Measurements from ENCODE around the gene SMAP2.
"Not testable (repeated sequence)": the region's sequence is repeated elsewhere in the genome, so short reads cannot be mapped to it uniquely, and the experiment has no call there.

SMAP2 gene

DNA sequence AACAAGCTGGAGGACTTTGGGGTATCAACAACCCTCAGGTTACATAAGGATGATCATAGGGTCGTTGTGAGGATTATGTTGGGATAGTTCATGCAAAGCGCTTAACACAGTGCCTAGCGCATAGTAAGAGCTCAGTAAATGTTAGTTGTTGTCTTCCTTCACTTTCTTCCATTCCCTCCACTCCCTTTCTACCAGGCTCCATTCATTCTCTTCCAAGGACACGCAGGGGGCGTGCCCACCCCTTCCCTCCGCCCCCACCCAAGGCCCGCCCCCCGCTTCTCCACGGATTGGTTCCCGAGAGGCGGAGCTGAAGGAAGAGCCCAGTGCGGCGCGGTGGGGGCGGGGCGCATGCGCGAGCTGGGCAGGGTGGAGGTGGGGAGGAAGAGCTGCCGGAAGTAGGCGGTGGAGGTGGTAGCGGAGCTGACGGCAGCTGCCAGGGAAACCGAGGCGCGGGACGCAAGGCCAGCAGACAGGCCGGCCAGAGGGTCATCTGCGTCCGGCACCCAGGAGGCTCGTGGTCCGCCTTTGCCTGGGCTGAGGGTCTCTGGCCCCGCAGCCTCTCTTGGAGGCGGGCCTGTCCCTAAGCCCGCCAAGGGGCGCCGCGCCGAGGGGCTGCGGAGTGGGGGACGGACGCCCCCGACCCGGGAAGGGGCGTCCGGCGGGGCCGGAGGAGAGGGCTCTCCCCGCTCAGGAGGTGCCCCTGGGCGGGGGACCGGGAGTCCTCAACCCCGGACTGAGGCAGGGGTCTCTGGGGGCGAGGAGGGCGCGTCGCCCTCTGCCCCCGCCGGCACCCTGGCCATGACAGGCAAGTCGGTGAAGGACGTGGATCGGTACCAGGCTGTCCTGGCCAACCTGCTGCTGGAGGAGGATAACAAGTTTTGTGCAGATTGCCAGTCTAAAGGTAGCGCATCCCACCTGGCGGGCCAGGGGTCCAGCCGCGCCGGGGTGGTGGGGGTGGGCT is at the start of gene SMAP2:
TSS of gene SMAP2 (plus strand) at position 405 of the 961 bp plus-strand sequence. CDS start at position 799, 394 bp downstream.
- peak; percentile 94 for DNase-seq

- DNase-seq: not testable (repeated sequence)
These were observed 42.1 kb upstream of the SMAP2 start for GRCh38 chr1:40331403-40331802.

DNA sequence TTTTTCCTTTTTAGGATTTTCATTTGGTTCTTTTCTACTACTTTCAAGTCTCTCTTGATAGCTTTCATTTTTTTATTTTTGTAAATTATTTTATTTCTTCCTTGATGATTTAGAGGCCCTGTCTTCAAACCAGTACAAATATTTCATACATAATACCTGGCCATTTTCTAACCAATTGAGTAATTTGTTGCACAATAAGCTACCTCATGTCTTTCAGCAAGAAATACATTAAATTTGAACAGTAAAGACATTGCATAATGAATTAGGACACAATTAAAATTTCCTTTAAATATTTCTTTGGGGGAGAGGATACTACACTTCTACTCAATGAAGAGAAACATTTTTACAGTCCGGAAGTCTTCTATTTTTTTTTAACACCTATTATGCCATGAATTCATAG is 40.8 kb upstream of the SMAP2 start:
- DNase-seq: no peak

DNA sequence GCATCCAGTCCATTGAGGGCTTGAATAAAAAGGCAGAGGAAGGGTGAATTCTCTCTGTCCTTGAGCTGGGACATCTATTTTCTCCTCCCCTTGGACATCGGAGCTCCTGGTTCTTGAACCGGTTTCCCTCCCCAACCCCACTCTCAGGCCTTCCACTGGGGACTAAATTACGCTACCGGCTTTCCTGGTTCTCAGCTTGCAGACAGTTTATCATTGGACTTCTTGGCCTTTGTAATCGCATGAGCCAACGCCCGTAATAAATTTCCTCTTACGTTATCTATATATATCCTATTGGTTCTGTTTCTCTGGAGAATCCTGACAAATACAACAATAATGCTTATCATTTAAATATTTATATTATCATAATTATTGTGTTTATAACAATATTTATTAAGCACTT is 36.1 kb upstream of the SMAP2 start:
- no peak for DNase-seq

DNA sequence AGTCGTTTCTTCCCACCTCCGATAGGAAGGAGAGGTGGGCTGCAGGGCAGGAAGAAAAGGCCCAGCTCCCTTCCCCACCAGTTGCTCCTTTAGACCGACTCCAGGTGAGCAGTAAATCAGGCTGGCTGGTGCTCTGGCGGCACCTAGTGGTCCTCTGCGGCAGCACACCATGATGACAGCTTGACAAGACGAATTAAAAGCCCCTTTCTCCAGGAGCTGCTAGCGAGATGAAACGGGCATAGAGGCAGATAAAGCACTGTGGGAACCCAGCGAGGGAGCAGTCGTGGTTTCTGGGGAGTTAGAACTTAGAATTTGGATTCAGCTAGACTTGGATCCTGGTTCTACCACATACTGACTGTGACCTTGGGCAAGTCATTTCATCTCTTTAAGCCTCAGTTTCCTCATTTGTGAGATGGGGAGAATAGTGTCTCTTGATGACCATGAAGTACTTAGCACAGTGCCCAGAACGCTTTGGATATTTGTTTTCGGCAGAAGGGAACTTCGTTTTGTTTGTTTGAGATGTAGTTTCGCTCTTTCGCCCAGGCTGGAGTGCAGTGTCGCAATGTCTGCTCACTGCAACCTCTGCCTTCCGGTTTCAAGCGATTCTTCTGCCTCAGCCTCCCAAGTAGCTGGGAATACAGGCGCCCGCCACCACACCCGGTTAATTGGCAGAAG is 34.6 kb upstream of the SMAP2 start:
- DNase-seq: peak; percentile 90 to 93

DNA sequence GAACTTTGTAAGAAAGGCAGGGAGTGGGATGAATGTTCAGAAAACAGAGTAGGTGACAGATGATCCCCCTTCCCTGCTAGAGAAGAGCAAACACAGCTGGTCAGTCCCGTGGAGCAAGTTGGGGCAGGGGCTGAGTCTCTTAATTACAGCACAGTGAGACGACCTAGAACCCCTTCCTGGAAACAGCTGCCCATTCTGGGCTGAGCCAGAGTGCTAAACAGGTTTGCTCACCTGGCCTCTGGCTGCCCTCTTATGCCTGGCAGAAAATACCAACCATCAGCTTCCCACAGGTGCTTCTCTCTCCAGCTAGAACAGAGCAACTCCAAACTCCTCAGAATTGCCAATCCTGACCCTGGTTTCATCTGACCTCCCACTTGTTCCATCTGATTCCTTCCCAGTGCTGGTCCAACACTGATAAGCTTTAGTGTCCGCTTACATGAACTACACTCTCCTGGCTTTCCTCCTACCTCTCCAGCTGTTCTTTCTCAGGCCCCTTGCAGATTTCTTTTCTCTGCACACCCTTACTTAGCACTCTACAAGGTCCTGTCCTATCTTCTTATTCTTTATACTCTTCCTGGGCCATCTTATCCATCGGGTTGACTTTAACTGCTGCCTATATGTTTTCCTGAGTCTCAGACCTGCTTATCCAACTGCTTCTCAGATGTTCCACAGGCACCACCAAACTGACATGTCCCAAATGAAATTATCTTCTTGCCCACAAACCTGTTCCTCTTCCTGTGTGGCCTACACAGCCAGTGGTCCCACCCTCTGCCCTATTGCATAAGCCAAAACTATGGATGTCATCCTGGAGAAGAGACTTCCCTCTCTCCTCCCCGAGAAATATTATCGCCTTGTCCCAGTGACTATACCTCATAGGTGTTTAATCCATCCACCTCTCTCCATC is 33.9 kb upstream of the SMAP2 start:
- DNase-seq: no peak

DNA sequence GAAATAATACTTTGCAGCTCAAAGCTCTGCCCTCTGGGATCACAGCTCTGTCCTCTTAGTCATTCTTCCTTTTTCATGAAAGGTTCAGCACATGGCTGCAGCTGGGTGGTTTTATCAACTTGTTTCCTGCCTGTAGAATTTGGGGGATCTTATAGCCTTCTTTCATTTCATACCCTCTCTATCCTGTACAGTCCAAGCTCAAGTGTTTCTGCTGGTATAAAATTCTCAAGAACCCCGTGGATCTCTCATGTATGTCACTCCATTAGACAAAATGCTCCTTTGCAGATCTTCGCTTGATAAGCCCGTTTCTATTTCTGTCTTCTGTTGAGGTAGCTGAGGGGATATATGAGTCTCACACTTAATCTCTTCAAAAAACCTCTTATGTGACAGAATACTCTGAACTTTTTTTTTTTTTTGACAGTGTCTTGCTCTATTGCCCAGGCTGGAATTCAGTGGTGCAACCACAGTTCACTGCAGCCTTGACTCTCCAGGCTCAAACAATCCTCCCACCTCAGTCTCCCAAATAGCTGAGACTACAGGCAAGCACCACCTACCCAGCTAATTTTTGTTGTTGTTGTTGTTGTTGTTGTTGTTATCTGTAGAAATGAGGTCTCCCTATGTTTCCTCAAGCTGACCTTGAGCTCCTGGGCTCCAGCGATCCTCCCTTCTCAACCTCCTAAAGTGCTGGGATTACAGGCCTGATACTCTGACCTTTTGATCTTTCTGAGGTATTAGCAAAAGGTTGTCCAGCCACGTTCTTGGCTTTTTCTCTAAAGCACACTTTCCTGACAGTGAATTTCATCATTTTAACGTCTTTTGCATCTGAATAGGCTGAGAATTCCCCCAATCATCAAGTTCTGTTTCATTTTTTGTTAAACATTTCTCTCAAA is 31.8 kb upstream of the SMAP2 start:
- no peak for DNase-seq

DNA sequence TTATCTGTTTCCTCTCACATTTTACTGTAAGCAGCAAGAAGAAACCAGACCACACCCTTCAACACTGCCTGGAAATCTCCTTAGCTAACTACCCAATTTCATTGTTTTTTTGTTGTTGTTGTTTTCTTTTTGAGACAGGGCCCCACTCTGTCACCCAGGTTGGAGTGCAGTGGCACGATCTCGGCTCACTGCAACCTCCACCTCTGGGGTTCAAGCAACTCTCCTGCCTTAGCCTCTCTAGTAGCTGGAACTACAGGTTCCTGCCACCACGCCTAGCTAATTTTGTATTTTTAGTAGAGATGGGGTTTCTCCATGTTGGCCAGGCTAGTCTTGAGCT is 31.2 kb upstream of the SMAP2 start:
- DNase-seq: not testable (repeated sequence)

- DNase-seq: no peak
These were observed 28.9 kb upstream of the SMAP2 start for GRCh38 chr1:40344597-40344996.

GRCh38 chr1:40350391-40350790 is 23.1 kb upstream of the SMAP2 start:
- DNase-seq: no peak

DNA sequence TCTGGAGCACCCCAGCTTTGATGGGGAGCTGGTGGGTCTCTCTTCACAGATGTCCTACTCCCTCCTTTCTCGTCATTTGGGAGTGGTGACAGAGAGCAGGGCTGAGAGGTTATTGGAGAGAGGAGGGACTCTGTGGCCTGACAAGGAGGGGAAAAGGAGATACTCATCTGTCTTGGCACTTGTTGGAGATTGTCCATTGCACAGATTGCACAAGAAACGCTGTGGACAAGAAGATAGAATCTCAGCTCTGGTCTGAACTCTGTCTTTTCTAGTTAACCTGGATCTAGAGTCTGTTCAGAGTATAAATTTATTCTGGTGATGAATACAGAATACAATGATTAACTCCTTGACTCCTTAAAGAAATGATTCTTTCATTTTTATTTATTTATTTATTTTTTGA is 22.4 kb upstream of the SMAP2 start:
- DNase-seq: no peak

GRCh38 chr1:40352126-40352525 is 21.4 kb upstream of the SMAP2 start:
- no peak for DNase-seq

DNA sequence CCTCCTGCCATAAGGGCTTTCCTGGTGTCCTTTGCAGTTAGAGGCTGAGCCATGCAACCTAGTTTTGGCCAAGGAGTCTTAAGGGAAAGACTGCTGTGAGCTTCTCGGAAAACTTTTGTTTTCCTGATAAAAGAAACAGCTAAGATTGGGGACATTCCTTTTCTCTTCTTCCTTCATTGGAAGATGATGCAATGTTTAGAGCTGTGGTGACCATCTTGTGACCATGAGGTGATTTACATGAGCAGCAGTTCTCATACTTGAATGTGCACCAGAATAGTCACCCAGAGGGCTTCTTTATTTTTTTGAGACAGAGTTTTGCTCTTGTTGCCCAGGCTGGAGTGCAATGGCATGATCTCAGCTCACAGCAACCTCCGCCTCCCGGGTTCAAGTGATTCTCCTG is 20.4 kb upstream of the SMAP2 start:
- no peak for DNase-seq

- DNase-seq: no peak
These were observed 15.9 kb upstream of the SMAP2 start for GRCh38 chr1:40357625-40358024.

GRCh38 chr1:40360631-40361030 is 12.9 kb upstream of the SMAP2 start:
- DNase-seq: no peak

- DNase-seq: no peak
These were observed 12.3 kb upstream of the SMAP2 start for GRCh38 chr1:40361201-40361600.

- no peak for DNase-seq
These were observed 11.9 kb upstream of the SMAP2 start for GRCh38 chr1:40361637-40362036.

GRCh38 chr1:40362199-40362598 is 11.3 kb upstream of the SMAP2 start:
- DNase-seq: no peak

DNA sequence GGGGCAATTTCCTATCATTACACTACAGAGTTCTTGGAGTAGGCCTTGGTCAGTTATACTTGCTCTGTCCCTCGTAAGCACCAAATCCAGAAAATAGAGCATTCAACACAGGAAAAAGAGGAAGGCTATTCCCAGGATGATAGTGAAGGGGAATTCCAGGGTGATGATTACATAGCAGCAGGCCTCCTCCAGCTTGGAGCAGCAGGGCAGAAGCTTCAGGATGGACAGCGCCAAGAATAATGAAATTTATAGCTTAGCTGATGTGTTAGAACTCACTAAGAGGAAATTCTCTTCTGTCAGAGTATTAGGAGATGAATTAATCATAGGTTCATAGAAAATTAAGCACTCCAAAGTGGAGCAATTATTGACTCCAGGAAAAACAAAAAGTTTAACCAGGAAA is 10.8 kb upstream of the SMAP2 start:
- no peak for DNase-seq

GRCh38 chr1:40363721-40364120 is 9.8 kb upstream of the SMAP2 start:
- no peak for DNase-seq

DNA sequence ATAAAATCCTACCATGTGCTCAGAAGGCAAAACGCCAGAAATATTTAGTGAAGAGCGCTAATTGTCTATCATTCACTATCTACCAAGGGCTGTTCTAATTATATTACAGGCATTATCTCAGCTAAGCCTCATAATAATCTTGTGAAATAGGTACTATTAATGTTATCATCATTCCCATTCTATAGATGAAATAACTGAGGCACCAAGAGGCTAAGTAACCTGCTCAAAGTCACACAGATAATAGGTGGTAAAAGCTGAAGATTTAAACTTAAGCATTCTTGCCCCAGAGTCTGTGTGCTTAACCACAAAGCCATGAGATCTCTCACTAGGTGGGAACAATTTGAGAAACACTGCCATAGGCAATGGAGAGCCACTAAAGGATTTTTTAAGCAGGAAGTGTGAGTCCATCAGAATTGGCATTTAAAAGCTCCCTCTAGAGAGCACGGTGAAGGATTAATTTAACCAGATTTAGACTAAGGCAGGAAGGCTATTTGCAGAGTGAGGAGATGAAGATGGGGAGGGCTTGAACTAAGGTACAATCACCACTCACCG is 1.7 kb upstream of the SMAP2 start:
- DNase-seq: no peak

All from stimulated activated CD4-positive, alpha-beta T cell treated with anti-CD3 and anti-CD28 coated beads, Interleukin-2, amount 100 ng/mL, for 48 hours (primary cell).